ENCODE measurements around the gene DCP1B.

DNA sequence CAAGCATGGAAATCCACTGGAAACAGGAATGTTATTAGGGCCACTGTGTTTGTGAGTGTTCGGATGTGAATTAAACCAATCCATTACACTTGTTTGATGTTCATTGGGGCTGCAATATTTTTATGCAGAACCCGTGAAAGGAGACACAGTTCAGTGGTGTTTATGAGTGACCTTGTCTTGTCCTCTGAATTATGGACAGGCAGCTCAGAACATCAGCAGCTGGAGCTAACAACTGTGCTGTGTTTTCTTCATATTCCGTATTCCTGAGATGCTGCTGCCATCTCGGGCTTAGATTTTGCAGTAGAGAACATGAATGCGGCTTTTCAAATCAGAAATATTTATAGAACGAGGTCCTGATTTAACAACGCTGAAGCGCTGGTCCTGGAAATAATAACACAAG lies 28.2 kb upstream of the DCP1B start:
- TF ChIP-seq, protein P1, sequence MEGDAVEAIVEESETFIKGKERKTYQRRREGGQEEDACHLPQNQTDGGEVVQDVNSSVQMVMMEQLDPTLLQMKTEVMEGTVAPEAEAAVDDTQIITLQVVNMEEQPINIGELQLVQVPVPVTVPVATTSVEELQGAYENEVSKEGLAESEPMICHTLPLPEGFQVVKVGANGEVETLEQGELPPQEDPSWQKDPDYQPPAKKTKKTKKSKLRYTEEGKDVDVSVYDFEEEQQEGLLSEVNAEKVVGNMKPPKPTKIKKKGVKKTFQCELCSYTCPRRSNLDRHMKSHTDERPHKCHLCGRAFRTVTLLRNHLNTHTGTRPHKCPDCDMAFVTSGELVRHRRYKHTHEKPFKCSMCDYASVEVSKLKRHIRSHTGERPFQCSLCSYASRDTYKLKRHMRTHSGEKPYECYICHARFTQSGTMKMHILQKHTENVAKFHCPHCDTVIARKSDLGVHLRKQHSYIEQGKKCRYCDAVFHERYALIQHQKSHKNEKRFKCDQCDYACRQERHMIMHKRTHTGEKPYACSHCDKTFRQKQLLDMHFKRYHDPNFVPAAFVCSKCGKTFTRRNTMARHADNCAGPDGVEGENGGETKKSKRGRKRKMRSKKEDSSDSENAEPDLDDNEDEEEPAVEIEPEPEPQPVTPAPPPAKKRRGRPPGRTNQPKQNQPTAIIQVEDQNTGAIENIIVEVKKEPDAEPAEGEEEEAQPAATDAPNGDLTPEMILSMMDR (IDR thresholded peaks at IDR 0.05), result no peak
- TF ChIP-seq POLR2AphosphoS5 (IDR thresholded peaks at IDR 0.05; ENCODE audit: low read depth, low read length) (no peak), SIN3A (IDR thresholded peaks at IDR 0.05; ENCODE audit: borderline replicate concordance, insufficient read depth, low read depth, low read length) (no peak), TCF7L2 (IDR thresholded peaks at IDR 0.05; ENCODE audit: low read depth, low read length) (no peak)
- TF ChIP-seq, protein P2, sequence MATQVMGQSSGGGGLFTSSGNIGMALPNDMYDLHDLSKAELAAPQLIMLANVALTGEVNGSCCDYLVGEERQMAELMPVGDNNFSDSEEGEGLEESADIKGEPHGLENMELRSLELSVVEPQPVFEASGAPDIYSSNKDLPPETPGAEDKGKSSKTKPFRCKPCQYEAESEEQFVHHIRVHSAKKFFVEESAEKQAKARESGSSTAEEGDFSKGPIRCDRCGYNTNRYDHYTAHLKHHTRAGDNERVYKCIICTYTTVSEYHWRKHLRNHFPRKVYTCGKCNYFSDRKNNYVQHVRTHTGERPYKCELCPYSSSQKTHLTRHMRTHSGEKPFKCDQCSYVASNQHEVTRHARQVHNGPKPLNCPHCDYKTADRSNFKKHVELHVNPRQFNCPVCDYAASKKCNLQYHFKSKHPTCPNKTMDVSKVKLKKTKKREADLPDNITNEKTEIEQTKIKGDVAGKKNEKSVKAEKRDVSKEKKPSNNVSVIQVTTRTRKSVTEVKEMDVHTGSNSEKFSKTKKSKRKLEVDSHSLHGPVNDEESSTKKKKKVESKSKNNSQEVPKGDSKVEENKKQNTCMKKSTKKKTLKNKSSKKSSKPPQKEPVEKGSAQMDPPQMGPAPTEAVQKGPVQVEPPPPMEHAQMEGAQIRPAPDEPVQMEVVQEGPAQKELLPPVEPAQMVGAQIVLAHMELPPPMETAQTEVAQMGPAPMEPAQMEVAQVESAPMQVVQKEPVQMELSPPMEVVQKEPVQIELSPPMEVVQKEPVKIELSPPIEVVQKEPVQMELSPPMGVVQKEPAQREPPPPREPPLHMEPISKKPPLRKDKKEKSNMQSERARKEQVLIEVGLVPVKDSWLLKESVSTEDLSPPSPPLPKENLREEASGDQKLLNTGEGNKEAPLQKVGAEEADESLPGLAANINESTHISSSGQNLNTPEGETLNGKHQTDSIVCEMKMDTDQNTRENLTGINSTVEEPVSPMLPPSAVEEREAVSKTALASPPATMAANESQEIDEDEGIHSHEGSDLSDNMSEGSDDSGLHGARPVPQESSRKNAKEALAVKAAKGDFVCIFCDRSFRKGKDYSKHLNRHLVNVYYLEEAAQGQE (IDR thresholded peaks at IDR 0.05; ENCODE audit: insufficient read depth in 1 of 2, low read depth in 2 of 2, low read length in 1 of 2), result no peak
